Gastrocnemius medialis (tissue), 4 donors: ENCODE measurements around the gene TRAF7. TPM values are rescaled to one million over a fixed set of nuclear protein-coding genes. Genes with fewer than 3 reads are reported as not detected.

Experiments
- ATAC-seq, 2 donors: fragments of 150-250 bp; one replicate each; pipeline ENCODE4 v1.9.1; 2016
- DNase-seq, 2 donors: peaks; one replicate each; pipeline ENCODE4 v3.0.0-alpha.2; 2019
- H3K27ac ChIP-seq, 4 donors: fragments of 200-600 bp; sonication (generic); 1 replicate in 1 of 4; 2 replicates in 3 of 4; pipeline ENCODE4 v1.5.1; 2016 to 2018; ENCODE audit warnings: mild to moderate bottlenecking in 2 of 4, moderate library complexity in 1 of 4
- H3K27me3 ChIP-seq, 3 donors: fragments of 200-600 bp; sonication (generic) in 2 of 3; 1 replicate in 1 of 3; 2 replicates in 2 of 3; pipeline versions ENCODE4 v1.5.1 to v1.6.0; 2016 to 2019; ENCODE audit warnings: mild to moderate bottlenecking in 1 of 3, moderate library complexity in 1 of 3
- H3K36me3 ChIP-seq, 2 donors: fragments of 200-600 bp; sonication (generic) in 1 of 2; one replicate each; pipeline ENCODE4 v1.5.1; 2017 to 2018
- H3K4me1 ChIP-seq, 2 donors: fragments of 200-600 bp; sonication (generic) in 1 of 2; one replicate each; pipeline ENCODE4 v1.5.1; 2016 to 2017; ENCODE audit warnings: mild to moderate bottlenecking in 2 of 2
- H3K4me3 ChIP-seq, 4 donors: fragments of 200-600 bp; sonication (generic) in 3 of 4; 1 replicate in 1 of 4; 2 replicates in 3 of 4; pipeline ENCODE4 v1.5.1; 2016 to 2019; ENCODE audit warnings: mild to moderate bottlenecking in 2 of 4
- H3K9me3 ChIP-seq, 3 donors: fragments of 200-600 bp; sonication (generic) in 2 of 3; 1 replicate in 1 of 3; 2 replicates in 2 of 3; pipeline ENCODE4 v1.5.1; 2016 to 2019
- POLR2A ChIP-seq, 2 donors: fragments of 450-650 bp; IDR thresholded peaks; one replicate each; pipeline ENCODE4 v1.6.1; 2017; ENCODE audit warnings: antibody characterized with exemption in 2 of 2, mild to moderate bottlenecking in 2 of 2, moderate library complexity in 2 of 2
- in situ Hi-C, 4 donors: fragments of 200-750 bp; cut with MboI; loops; one replicate each; pipeline versions ENCODE4 v1.15.0 to v1.8.0; 2017; ENCODE audit warnings: low sequenced_read_pairs in 4 of 4
- intact Hi-C: fragments of 100-400 bp; cut with DNase I; formaldehyde crosslinking; loops from one replicate; pipeline ENCODE4 v1.15.1; 2023; ENCODE audit warnings: low total_unique reads
- total RNA-seq, 4 donors: library from RNA; depleted of rRNA; stranded (reverse); fragments of >200 nt; gene quantifications; one replicate each; pipeline versions ENCODE4 v1.1.0 to v1.2.3, GENCODE V29; 2016
- TF ChIP-seq, protein P1 (sequence below), 5 experiments: fragments of 450-650 bp in 3 of 5; fragments of 200-600 bp in 2 of 5; sonication (generic) in 2 of 5; IDR thresholded peaks in 4 of 5; conservative IDR thresholded peaks in 1 of 5; 1 replicate in 4 of 5; 2 replicates in 1 of 5; pipeline ENCODE4 v1.5.1; 2016 to 2019; ENCODE audit warnings: antibody characterized with exemption in 5 of 5, mild to moderate bottlenecking in 3 of 5, moderate library complexity in 3 of 5

Gene TRAF7
- total RNA-seq, 4 donors from 2014 or later = 39.5 to 71.4 (median 55.9) TPM

DNA sequence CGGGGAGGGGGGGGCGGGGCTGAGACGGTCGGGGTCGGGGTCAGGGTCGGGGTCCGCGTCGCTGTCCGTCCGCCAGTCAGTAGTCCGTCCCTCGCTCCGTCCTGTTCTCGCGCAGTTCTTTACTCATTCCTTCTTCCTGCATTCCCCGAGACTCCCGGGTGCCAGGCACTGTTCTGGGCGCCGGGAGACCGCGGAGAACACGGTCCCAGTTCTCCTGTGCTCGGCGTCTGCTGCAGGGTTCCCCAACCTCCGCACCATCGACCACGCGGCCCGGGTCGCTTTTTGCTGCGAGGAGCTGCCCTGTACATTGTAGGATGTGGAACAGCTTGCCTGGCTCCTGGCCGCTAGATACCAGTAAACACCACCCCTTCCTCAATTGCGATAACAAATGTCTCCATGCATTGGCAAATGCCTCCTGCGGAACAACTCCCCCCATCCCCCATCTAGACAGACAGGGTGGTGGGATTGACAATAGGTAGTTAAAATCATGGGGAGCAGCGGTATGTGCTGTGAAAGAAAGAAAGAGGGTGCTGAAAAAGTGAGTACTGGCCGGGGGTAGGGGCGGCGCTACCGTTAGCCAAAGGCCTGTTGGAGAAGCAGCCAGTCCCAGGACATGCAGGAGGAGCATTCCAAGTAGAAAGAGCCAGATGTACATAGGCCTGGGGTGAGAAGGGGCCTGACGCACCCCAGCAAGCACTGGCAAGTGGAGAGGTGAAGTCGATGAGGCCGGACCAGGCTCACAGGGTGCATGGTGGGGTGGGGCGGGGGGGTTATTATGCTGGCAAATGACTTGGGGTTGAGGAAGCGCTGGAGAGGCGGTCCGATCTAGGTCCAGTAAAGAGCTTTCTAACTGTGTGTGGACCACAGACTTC, 631 bp downstream of the TRAF7 start:
- no peak for DNase-seq
- peak overlapping the region; percentile 57 to 82 (median 74) for H3K4me3 ChIP-seq
- no peaks in the 10 kb centered on the region for H3K27me3 ChIP-seq
- intact Hi-C loops (loop anchor here (1.0 to 5.0 kb wide), 3 partner anchors 95 to 516 kb away; partner anchors contain the start of genes ECI1 and RNPS1), in situ Hi-C loops (no loop called here)
- no peaks in the 10 kb centered on the region for H3K36me3 ChIP-seq
- ATAC-seq = no peak
- H3K27ac ChIP-seq = peak overlapping the region; percentile 56 to 83 (median 72)
- H3K4me1 ChIP-seq = peaks cover 48 to 63% of the 10 kb centered on the region in 2 donors
- no peak for TF ChIP-seq POLR2A (IDR thresholded peaks at IDR 0.05)
- TF ChIP-seq, protein P1, sequence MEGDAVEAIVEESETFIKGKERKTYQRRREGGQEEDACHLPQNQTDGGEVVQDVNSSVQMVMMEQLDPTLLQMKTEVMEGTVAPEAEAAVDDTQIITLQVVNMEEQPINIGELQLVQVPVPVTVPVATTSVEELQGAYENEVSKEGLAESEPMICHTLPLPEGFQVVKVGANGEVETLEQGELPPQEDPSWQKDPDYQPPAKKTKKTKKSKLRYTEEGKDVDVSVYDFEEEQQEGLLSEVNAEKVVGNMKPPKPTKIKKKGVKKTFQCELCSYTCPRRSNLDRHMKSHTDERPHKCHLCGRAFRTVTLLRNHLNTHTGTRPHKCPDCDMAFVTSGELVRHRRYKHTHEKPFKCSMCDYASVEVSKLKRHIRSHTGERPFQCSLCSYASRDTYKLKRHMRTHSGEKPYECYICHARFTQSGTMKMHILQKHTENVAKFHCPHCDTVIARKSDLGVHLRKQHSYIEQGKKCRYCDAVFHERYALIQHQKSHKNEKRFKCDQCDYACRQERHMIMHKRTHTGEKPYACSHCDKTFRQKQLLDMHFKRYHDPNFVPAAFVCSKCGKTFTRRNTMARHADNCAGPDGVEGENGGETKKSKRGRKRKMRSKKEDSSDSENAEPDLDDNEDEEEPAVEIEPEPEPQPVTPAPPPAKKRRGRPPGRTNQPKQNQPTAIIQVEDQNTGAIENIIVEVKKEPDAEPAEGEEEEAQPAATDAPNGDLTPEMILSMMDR (IDR thresholded peaks at IDR 0.05 in 4 of 5, conservative IDR thresholded peaks at IDR 0.05 in 1 of 5) = no peak
- H3K9me3 ChIP-seq = no peaks in the 10 kb centered on the region

DNA sequence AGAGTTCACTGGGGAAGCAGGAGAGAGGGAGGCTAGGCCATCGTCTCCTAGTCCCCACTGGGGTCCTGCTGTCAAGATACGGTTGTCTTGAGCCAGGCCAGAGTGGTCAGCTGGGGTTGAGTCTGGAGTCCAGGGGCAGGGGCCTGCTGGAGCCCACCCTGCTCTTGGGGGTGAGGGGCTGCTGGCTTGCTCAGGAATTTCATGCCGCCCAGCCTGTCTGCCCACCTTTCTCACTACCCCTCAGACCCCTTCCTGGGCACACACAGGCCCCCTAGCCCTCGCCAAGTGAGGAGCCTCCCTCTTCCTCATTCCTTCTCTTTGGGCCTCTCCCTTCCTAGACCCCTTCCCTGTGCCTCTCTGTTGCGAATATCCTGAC, 1.3 kb downstream of the TRAF7 start:
- DNase-seq = no peak
- H3K27me3 ChIP-seq = no peaks in the 10 kb centered on the region
- H3K27ac ChIP-seq = peak overlapping the region in 3 of 4 donors; percentile 18 to 76 (median 28)
- in situ Hi-C loops (no loop called here), intact Hi-C loops (loop anchor here (5.0 kb wide), 1 partner anchor 515 kb away; no protein-coding TSS in a partner anchor)
- peaks cover 42 to 60% of the 10 kb centered on the region in 2 donors for H3K4me1 ChIP-seq
- H3K36me3 ChIP-seq = no peaks in the 10 kb centered on the region
- no peak for ATAC-seq
- no peak for TF ChIP-seq POLR2A (IDR thresholded peaks at IDR 0.05)
- TF ChIP-seq, protein P1 (IDR thresholded peaks at IDR 0.05 in 4 of 5, conservative IDR thresholded peaks at IDR 0.05 in 1 of 5) = no peak
- no peaks in the 10 kb centered on the region for H3K9me3 ChIP-seq
- peak overlapping the region; percentile 57 to 82 (median 74) for H3K4me3 ChIP-seq

GRCh38 chr16:2157480-2158261, 2.1 kb downstream of the TRAF7 start:
- no peaks in the 10 kb centered on the region for H3K27me3 ChIP-seq
- no peaks in the 10 kb centered on the region for H3K36me3 ChIP-seq
- H3K9me3 ChIP-seq = no peaks in the 10 kb centered on the region
- ATAC-seq = no peak
- H3K27ac ChIP-seq = peak overlapping the region in 3 of 4 donors; percentile 10 to 28 (median 18)
- H3K4me3 ChIP-seq = no peak overlapping the region
- intact Hi-C loops (loop anchor here (5.0 kb wide), 1 partner anchor 515 kb away; no protein-coding TSS in a partner anchor), in situ Hi-C loops (no loop called here)
- TF ChIP-seq, protein P1 (IDR thresholded peaks at IDR 0.05 in 4 of 5, conservative IDR thresholded peaks at IDR 0.05 in 1 of 5) = no peak
- TF ChIP-seq POLR2A (IDR thresholded peaks at IDR 0.05) = no peak
- DNase-seq = no peak
- H3K4me1 ChIP-seq = peaks cover 33 to 51% of the 10 kb centered on the region in 2 donors

GRCh38 chr16:2158262-2158638, 2.7 kb downstream of the TRAF7 start:
- Histone ChIP-seq H3K9me3 (no peaks in the 10 kb centered on the region), H3K27me3 (no peaks in the 10 kb centered on the region), H3K4me1 (peaks cover 27 to 46% of the 10 kb centered on the region in 2 donors), H3K4me3 (no peak overlapping the region), H3K27ac (no peak overlapping the region), H3K36me3 (no peaks in the 10 kb centered on the region)
- no peak for DNase-seq
- intact Hi-C loops = loop anchor here (5.0 kb wide), 1 partner anchor 514 kb away; no protein-coding TSS in a partner anchor
- TF ChIP-seq POLR2A (IDR thresholded peaks at IDR 0.05) = no peak
- TF ChIP-seq, protein P1 (IDR thresholded peaks at IDR 0.05 in 4 of 5, conservative IDR thresholded peaks at IDR 0.05 in 1 of 5) = no peak
- in situ Hi-C loops = no loop called here
- no peak for ATAC-seq
